ENCODE measurements around the gene VAMP1.

Gene VAMP1

DNA sequence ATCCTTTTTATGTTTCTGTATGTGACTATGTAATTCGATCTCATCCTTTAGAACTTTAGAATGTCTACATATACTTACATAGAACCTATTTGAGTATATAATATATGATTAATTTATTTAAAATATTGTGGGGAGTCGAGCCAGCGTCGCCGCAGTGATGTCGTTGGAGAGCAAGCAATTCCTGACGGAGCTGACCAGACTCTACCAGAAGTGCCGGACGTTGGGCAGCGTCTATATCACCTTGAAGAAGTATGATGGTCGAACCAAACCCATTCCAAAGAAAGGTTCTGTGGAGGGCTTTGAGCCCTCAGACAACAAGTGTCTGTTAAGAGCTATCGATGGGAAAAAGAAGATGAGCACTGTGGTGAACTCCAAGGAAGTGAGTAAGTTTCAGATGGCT is 32.1 kb downstream of the VAMP1 start:
- TF ChIP-seq CTCF (IDR thresholded peaks at IDR 0.05; ENCODE audit: insufficient read depth, low read depth, low read length, missing control alignments) = no peak
- no peak for DNase-seq (ENCODE audit: low read depth)
- no peak overlapping the region for H3K4me3 ChIP-seq (ENCODE audit: low read length)

DNA sequence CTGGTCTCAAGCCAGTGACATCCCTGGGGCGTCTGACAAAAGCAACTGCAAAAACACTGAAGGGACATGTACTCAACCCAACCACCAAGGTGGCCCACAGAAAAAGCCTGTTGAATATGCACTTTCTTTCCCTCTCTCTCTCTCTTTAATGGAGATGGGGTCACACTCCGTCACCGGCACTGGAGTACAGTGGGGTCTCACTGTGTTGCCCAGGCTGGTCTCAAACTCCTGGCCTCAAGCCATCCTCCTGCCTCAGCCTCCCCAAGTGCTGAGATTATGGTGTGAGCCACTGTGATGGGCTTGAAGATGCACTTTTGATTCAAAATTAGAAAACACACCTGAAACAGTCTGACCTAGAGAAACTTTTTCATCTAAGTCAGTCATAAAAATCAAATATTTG is 32.9 kb downstream of the VAMP1 start:
- no peak for TF ChIP-seq CTCF (IDR thresholded peaks at IDR 0.05; ENCODE audit: insufficient read depth, low read depth, low read length, missing control alignments)
- no peak overlapping the region for H3K4me3 ChIP-seq (ENCODE audit: low read length)
- no peak for DNase-seq (ENCODE audit: low read depth)

GRCh38 chr12:6435961-6436715 is 34.3 kb downstream of the VAMP1 start:
- H3K4me3 ChIP-seq (ENCODE audit: low read length) = no peak overlapping the region
- DNase-seq (ENCODE audit: low read depth) = no peak
- TF ChIP-seq CTCF (IDR thresholded peaks at IDR 0.05; ENCODE audit: insufficient read depth, low read depth, low read length, missing control alignments) = no peak

DNA sequence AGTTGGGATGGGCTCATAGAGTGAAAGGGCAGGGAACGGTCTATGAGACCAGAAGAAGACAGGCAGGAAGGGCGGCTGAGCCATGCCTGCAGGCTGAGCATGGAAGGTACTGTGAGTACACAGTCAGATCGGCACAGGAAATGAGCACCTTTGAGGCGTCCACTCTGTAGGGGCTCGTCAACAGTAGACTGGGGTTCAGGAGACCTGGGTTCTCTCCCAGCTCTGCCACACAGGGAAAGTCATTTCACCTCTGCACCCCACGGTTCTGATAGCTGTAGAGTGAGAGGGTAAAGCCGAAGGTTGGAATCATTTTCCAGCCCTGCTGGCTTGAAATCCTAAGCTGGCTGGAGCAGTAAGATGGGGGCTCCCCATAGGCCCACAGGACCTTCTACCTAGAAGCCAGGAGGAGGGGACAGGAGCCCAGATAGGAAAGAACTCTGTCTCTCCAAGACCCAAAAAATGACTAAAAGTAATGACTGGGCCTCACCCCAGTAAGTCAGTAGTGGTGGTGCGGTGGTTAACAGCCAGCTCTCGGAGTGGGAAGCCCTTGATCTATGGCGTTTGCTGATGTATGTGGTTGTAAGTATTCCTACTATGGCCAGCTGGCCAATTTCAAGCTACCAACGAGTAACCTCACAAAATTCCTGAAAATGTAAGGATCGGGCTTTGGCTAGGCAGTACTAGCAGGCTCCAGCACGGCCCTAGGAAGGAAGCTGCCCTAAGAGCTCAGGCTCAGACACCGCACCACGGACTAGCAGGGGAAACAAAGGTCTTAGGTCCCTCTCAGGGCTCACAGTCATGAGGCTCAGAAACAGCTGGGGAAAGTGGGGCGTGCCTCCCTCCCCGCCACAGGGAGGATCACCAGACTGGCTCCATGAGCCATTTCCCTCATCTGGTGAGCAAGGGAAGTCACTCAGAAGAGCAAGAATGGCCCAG is 36.0 kb downstream of the VAMP1 start:
- no peak for TF ChIP-seq CTCF (IDR thresholded peaks at IDR 0.05; ENCODE audit: insufficient read depth, low read depth, low read length, missing control alignments)
- no peak for DNase-seq (ENCODE audit: low read depth)
- no peak overlapping the region for H3K4me3 ChIP-seq (ENCODE audit: low read length)

DNA sequence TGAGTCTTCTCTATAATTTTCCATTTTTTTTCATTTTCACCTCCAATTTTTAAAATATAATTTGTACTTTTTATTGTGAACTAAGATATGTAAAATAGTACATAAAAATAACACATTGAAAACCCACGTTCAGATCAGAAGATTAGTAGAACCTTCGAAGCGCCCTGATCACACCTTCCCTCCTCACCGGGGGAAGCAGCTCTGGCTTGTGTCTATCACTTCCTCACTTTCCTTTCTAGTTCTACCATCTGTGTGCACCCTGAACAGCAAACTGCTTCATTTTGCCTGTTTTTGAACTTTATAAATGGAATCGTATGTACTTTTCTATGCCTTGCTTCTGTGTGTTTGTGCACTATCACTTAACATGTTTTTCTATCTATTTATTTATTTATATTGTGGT is 37.5 kb downstream of the VAMP1 start:
- no peak overlapping the region for H3K4me3 ChIP-seq (ENCODE audit: low read length)
- no peak for DNase-seq (ENCODE audit: low read depth)
- no peak for TF ChIP-seq CTCF (IDR thresholded peaks at IDR 0.05; ENCODE audit: insufficient read depth, low read depth, low read length, missing control alignments)

DNA sequence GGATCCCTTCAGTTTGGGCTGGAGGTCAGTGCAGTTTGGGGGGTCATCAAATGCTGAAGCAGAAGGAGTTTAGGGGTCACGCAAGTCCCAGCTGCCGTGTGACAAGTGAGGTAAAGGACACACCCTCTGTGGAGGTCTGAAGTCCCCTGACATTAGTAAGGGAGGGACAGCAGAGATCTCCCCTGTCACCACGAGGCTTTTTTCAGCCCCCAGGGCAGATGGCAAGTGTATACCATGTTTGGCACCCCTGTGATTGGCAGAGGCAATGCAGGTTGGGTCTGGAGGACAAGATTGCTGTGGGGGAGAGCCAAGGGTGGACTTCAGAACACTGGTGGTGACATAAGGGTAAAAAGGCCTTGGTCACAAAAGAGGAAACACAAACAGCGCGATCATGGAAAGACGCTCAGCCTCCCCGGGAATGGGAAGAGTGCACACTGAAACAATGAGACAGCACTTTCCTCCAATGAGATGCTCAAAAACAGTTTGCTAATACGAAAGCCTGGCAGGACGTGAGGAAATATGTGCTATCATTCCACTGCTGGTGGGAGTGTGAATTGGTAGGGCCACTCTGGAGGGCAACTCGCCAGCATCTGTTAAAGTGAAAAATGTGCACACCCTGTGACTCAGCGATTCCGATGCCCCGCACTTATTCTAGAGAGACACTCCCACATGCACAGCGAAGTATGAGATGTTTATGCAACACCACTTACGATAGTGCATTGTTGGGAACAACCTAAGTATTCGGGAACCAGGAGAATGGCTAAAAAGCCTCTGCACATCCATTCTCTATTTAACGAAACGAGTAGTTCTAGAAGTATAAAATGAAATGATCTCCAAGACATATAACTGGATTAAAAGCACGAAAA is 40.1 kb downstream of the VAMP1 start:
- peak overlapping the region; percentile 5 for H3K4me3 ChIP-seq (ENCODE audit: low read length)
- DNase-seq (ENCODE audit: low read depth) = peak; percentile 90
- TF ChIP-seq CTCF (IDR thresholded peaks at IDR 0.05; ENCODE audit: insufficient read depth, low read depth, low read length, missing control alignments) = no peak

Measured in epithelial cell of esophagus (primary cell).